HG03558 (cell line): ENCODE results near the gene DNAL4.

Experiments used
- ATAC-seq: cut with Tn5 transposase; IDR thresholded peaks from one replicate; pipeline ENCODE4 v1.9.1; 2021; ENCODE audit warnings: moderate number of reproducible peaks; ENCODE audit not compliant: unreplicated experiment; ENCODE audit errors: extremely low read depth

Gene DNAL4

GRCh38 chr22:38793721-38794466 is at the start of gene DNAL4:
Gene DNAL4 (minus strand): TSS chr22:38794143. CDS start chr22:38782731, 11,412 bp downstream.
- peak; percentile 75 for ATAC-seq

GRCh38 chr22:38843201-38843656 is 49.3 kb upstream of the DNAL4 start:
- no peak for ATAC-seq

- no peak for ATAC-seq
Observed at GRCh38 chr22:38842512-38843200, 48.7 kb upstream of the DNAL4 start.

- no peak for ATAC-seq
Observed at GRCh38 chr22:38841635-38842034, 47.7 kb upstream of the DNAL4 start.

- no peak for ATAC-seq
Observed at GRCh38 chr22:38841211-38841610, 47.3 kb upstream of the DNAL4 start.

GRCh38 chr22:38840129-38840528 is 46.2 kb upstream of the DNAL4 start:
- ATAC-seq, result no peak

GRCh38 chr22:38839686-38840085 is 45.7 kb upstream of the DNAL4 start:
- no peak for ATAC-seq

- ATAC-seq, result no peak
Observed at GRCh38 chr22:38837414-38837928, 43.5 kb upstream of the DNAL4 start.

- no peak for ATAC-seq
Observed at GRCh38 chr22:38835888-38836301, 42.0 kb upstream of the DNAL4 start.

GRCh38 chr22:38834991-38835390 is 41.0 kb upstream of the DNAL4 start:
- no peak for ATAC-seq

- no peak for ATAC-seq
Observed at GRCh38 chr22:38834215-38834953, 40.4 kb upstream of the DNAL4 start.

- no peak for ATAC-seq
Observed at GRCh38 chr22:38833061-38833460, 39.1 kb upstream of the DNAL4 start.

- ATAC-seq, result no peak
Observed at GRCh38 chr22:38832005-38832978, 38.3 kb upstream of the DNAL4 start.

- no peak for ATAC-seq
Observed at GRCh38 chr22:38831166-38831945, 37.4 kb upstream of the DNAL4 start.

- no peak for ATAC-seq
Observed at GRCh38 chr22:38830845-38831108, 36.8 kb upstream of the DNAL4 start.

GRCh38 chr22:38830026-38830844 is 36.3 kb upstream of the DNAL4 start:
- no peak for ATAC-seq

- no peak for ATAC-seq
Observed at GRCh38 chr22:38829485-38829884, 35.5 kb upstream of the DNAL4 start.

- ATAC-seq, result no peak
Observed at GRCh38 chr22:38828616-38829205, 34.8 kb upstream of the DNAL4 start.
